ENCODE data around the gene EVL. TPM values are rescaled to one million over a fixed set of nuclear protein-coding genes. Genes with fewer than 3 reads are reported as not detected.

Gene EVL
- 82.9 and 112 TPM in 2 replicates for total RNA-seq (2021)
- Bru-seq, nascent RNA = percentile 76 among the genes with signal in this experiment
- percentile 72 among the genes with signal in this experiment for BruChase-seq, experiment 1, labeled RNA remaining after a 2-hour chase
- BruChase-seq, experiment 2, labeled RNA remaining after a 6-hour chase = percentile 75 among the genes with signal in this experiment
- long read RNA-seq, transcript EVL-202 (14 exons, 2,353 nt) = major isoform, 40 of 60 reads
- long read RNA-seq, partial matches to known transcripts = 1 of 60 reads
- long read RNA-seq, other reads (novel, unspliced or antisense) = 13 of 60 reads

- no peaks in the 10 kb centered on the region for H3K36me3 ChIP-seq (ENCODE audit: insufficient read depth, low read length, poor library complexity, severe bottlenecking)
- H3K4me3 ChIP-seq (ENCODE audit: low read depth, low read length, poor library complexity, severe bottlenecking) = no peak within 1 kb of the TSS
- intact Hi-C loops (cut with micrococcal nuclease; ENCODE audit: unreplicated experiment) = no loop called here
- H3K27ac ChIP-seq (ENCODE audit: low read depth, low read length, poor library complexity, severe bottlenecking) = peak within 1 kb of the TSS; percentile 61
- peaks cover 32% of the 10 kb centered on the region for H3K4me1 ChIP-seq (ENCODE audit: insufficient read depth, low read length, poor library complexity, severe bottlenecking)
- DNase-seq (ENCODE audit: low spot score) = no peak
- TF ChIP-seq CTCF (conservative IDR thresholded peaks at IDR 0.05; ENCODE audit: low read depth, low read length) = no peak
- TF ChIP-seq EZH2 (IDR thresholded peaks at IDR 0.05; ENCODE audit: borderline replicate concordance, low read depth, low read length, poor library complexity, severe bottlenecking) = no peak
- no peaks in the 10 kb centered on the region for H3K9me3 ChIP-seq (ENCODE audit: low read depth, low read length, poor library complexity, severe bottlenecking)
- no TSS peak for BruUV-seq (replicated peaks)
- CTCF ChIA-PET = no interaction called here
- no peaks in the 10 kb centered on the region for H3K27me3 ChIP-seq (replicated peaks; ENCODE audit: insufficient read depth, low read depth, low read length, poor library complexity)
- POLR2A ChIA-PET (ENCODE audit: low non-redundant PET) = no interaction called here
Measured at GRCh38 chr14:100065111-100065871, at the start of gene EVL. EVL (plus strand) TSS chr14:100065422; CDS start chr14:100065501, 79 bp downstream.

- no peak for DNase-seq (ENCODE audit: low spot score)
- ChIA-PET POLR2A (ENCODE audit: low non-redundant PET) (no interaction called here), CTCF (interaction anchor here (0.6 kb wide), 1 partner anchor 11 kb away, joined by 4 read pairs; no protein-coding TSS in a partner anchor)
- Histone ChIP-seq H3K9me3 (ENCODE audit: low read depth, low read length, poor library complexity, severe bottlenecking) (no peaks in the 10 kb centered on the region), H3K4me3 (ENCODE audit: low read depth, low read length, poor library complexity, severe bottlenecking) (no peak overlapping the region), H3K27me3 (replicated peaks; ENCODE audit: insufficient read depth, low read depth, low read length, poor library complexity) (no peaks in the 10 kb centered on the region), H3K4me1 (ENCODE audit: insufficient read depth, low read length, poor library complexity, severe bottlenecking) (peaks cover 5% of the 10 kb centered on the region), H3K36me3 (ENCODE audit: insufficient read depth, low read length, poor library complexity, severe bottlenecking) (no peaks in the 10 kb centered on the region), H3K27ac (ENCODE audit: low read depth, low read length, poor library complexity, severe bottlenecking) (no peak overlapping the region)
- no TSS peak for BruUV-seq (replicated peaks)
- no peak for TF ChIP-seq CTCF (conservative IDR thresholded peaks at IDR 0.05; ENCODE audit: low read depth, low read length)
- TF ChIP-seq EZH2 (IDR thresholded peaks at IDR 0.05; ENCODE audit: borderline replicate concordance, low read depth, low read length, poor library complexity, severe bottlenecking) = no peak
- intact Hi-C loops (cut with micrococcal nuclease; ENCODE audit: unreplicated experiment) = no loop called here
Measured at GRCh38 chr14:100017553-100017952, 47.7 kb upstream of the EVL start.

GRCh38 chr14:100018054-100018453, 47.2 kb upstream of the EVL start:
- no peak overlapping the region for H3K27ac ChIP-seq (ENCODE audit: low read depth, low read length, poor library complexity, severe bottlenecking)
- no peak overlapping the region for H3K4me3 ChIP-seq (ENCODE audit: low read depth, low read length, poor library complexity, severe bottlenecking)
- no peak for DNase-seq (ENCODE audit: low spot score)
- POLR2A ChIA-PET (ENCODE audit: low non-redundant PET) = no interaction called here
- no TSS peak for BruUV-seq (replicated peaks)
- H3K4me1 ChIP-seq (ENCODE audit: insufficient read depth, low read length, poor library complexity, severe bottlenecking) = peaks cover 9% of the 10 kb centered on the region
- H3K9me3 ChIP-seq (ENCODE audit: low read depth, low read length, poor library complexity, severe bottlenecking) = no peaks in the 10 kb centered on the region
- intact Hi-C loops (cut with micrococcal nuclease; ENCODE audit: unreplicated experiment) = no loop called here
- no peaks in the 10 kb centered on the region for H3K36me3 ChIP-seq (ENCODE audit: insufficient read depth, low read length, poor library complexity, severe bottlenecking)
- TF ChIP-seq CTCF (conservative IDR thresholded peaks at IDR 0.05; ENCODE audit: low read depth, low read length) (no peak), EZH2 (IDR thresholded peaks at IDR 0.05; ENCODE audit: borderline replicate concordance, low read depth, low read length, poor library complexity, severe bottlenecking) (no peak)
- no peaks in the 10 kb centered on the region for H3K27me3 ChIP-seq (replicated peaks; ENCODE audit: insufficient read depth, low read depth, low read length, poor library complexity)
- CTCF ChIA-PET = no interaction called here
